ENCODE data around the gene ZNF266. TPM values are rescaled to one million over a fixed set of nuclear protein-coding genes. Genes with fewer than 3 reads are reported as not detected.

ZNF266 gene
- total RNA-seq, result 4.9 and 19.9 TPM in 2 replicates

DNA sequence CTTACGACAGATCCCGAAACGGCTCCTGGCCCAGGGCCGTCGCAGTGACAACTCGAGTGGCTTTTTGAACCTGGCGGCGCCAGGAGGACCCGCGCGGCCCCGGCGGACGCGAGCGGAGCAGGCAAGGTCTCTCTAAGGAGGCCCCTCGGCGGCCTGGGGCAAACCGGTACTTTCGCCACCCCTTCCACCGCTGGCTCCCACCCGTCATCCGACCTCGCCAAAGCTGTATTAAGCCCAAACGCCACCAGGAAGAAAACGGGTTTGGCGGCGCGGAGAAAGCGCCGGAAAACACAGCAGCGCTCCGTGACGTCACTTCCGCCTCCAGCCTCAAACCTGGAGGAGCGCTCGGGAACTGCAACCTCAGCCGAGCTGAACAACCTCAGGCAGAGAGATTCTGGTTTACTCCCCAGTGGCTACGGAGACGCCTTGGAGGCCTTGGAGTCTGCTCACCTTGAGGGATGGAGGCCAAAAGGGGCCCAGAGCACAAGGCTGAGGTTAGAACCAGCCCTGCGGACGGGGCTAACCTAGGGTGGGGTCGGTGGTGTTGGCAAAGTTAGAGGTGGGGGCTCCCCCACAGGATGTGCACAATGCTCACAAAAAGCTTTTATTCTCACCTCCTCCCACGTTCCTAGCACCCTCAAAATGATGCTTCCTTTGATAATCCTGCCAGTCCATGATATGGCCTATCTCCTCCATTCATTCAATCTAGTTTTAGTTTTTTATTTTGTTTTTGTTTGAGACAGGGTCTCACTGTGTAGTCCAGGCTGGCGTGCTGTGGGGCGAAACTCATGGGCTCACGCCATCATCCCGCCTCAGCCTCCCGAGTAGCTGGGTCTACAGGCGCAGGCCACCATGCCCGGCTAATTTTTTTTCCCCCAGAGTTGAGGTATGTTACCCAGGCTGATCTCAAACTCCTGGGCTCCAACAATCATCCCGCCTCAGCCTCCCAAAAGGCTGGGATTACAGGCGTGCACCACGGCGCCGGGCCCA lies at the start of gene ZNF266:
TSS of gene ZNF266 (minus strand) at position 295 of the 990 bp plus-strand sequence. CDS start 15,484 bp downstream, outside the sequence.

DNA sequence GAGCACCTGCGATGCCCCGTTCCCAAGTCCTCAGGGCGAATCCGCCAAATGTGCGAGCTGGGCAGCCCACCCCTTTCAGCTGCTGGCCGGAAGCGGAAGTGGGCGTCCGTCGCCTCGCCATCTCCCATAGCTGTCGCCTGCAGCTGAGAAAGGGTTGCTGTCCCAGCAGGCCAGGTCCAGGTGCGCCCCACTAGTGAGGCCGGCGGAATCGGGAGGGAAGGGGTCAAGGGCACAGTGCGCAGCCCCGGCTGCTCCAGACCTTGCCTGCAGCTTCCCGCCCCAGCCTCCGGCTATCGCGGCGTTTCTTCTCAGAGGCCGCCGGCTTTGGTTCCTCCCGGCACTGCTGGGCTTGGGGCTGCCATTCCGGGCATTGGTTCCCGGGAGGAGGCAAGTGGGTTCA lies 72.5 kb downstream of the ZNF266 start, which contains the start of gene ZNF177:
TSS of gene ZNF177 (plus strand) at position 109 of the 400 bp plus-strand sequence. CDS start 15,299 bp downstream, outside the sequence.

Other genes starting within 250 kb of the ZNF266 start
- gene OR7D4, start 216.0 kb downstream of the ZNF266 start, total RNA-seq, result under 0.01 TPM in 1 of 2 replicates, not detected in the other
- gene OR7E24, start 184.6 kb downstream of the ZNF266 start, total RNA-seq, result not detected in 2 replicates
- gene ZNF699, start 125.7 kb downstream of the ZNF266 start, total RNA-seq, result 12.0 and 12.6 TPM in 2 replicates
- gene ZNF559, start 111.4 kb downstream of the ZNF266 start, total RNA-seq, result 8.4 and 26.2 TPM in 2 replicates
- 0.26 and 2.6 TPM in 2 replicates for gene ZNF177, start 72.6 kb downstream of the ZNF266 start, total RNA-seq
- 0.91 and 1.2 TPM in 2 replicates for gene ZNF560, start 63.0 kb upstream of the ZNF266 start, total RNA-seq
- 8.0 and 26.0 TPM in 2 replicates for gene ZNF426, start 103.1 kb upstream of the ZNF266 start, total RNA-seq
- gene ZNF121, start 148.9 kb upstream of the ZNF266 start, total RNA-seq, result 16.9 and 23.9 TPM in 2 replicates
- 34.6 and 37.1 TPM in 2 replicates for gene ZNF561, start 185.7 kb upstream of the ZNF266 start, total RNA-seq
- 11.2 and 18.4 TPM in 2 replicates for gene ZNF562, start 239.5 kb upstream of the ZNF266 start, total RNA-seq

Data from epithelial cell of alveolus of lung (primary cell).